K562 (cell line): Measurements from ENCODE around the gene YAP1. TPM values are rescaled to one million over a fixed set of nuclear protein-coding genes. Genes with fewer than 3 reads are reported as not detected.

Source experiments
- ATAC-seq: fragments of 200-7000 bp; cut with Tn5 transposase; 3 replicates; pipeline ENCODE4 v1.9.1; 2020; ENCODE audit warnings: moderate library complexity
- BruUV-seq: library from RNA; stranded (reverse); fragments of 400-500 nt; replicated peaks from 2 replicates; lab custom pipeline; 2021; lab: Mats Ljungman, UMichigan
- CTCF ChIA-PET: fragments of 300-600 bp; formaldehyde crosslinking; extraction: SDS; loops from one replicate; lab custom pipeline; 2021; ENCODE audit warnings: low intra/inter-chr PET ratio; lab: Yijun Ruan, JAX
- POLR2A ChIA-PET: fragments of 300-600, 350-650 bp; sonication (Branson Sonifier 250); formaldehyde crosslinking; extraction: SDS; loops from one replicate; lab custom pipeline; 2021; ENCODE audit warnings: antibody characterized with exemption, inconsistent platforms; lab: Yijun Ruan, JAX
- DNase-seq, 4 experiments: peaks; one replicate each; pipeline versions ENCODE4 v3.0.0 to v3.0.0-alpha.2; 2011 to 2018; ENCODE audit warnings: low spot score in 3 of 4, mixed read lengths in 3 of 4; ENCODE audit errors: extremely low read depth in 1 of 4
- FAIRE-seq: peaks from 2 replicates; lab custom pipeline; 2011; peaks lifted over from hg19 to GRCh38; lab: Jason Lieb, UNC
- H2AFZ ChIP-seq: 2 replicates; pipeline ENCODE4 v1.6.0; 2011; ENCODE audit warnings: low read depth, low read length, control low read depth, inconsistent platforms
- H3K27ac ChIP-seq: fragments of 200-600 bp; 3 replicates; pipeline ENCODE4 v1.8.0; 2011; ENCODE audit warnings: low read depth, mild to moderate bottlenecking, control low read depth, inconsistent platforms, low read length, moderate library complexity, mixed read lengths; ENCODE audit errors: extremely low read depth
- H3K27me3 ChIP-seq, 2 experiments: fragments of 300-600 bp in 1 of 2; 2 replicates in 1 of 2; 3 replicates in 1 of 2; pipeline versions ENCODE4 v1.6.0 to v1.8.0; 2011; ENCODE audit warnings: inconsistent platforms in 2 of 2, low read length in 2 of 2, mild to moderate bottlenecking in 1 of 2, mixed read lengths in 1 of 2, moderate library complexity in 1 of 2; ENCODE audit not compliant: control insufficient read depth in 2 of 2, insufficient read depth in 2 of 2
- H3K36me3 ChIP-seq: fragments of 300-600 bp; 3 replicates; pipeline ENCODE4 v1.8.0; 2011; ENCODE audit warnings: mild to moderate bottlenecking, low read length, inconsistent platforms; ENCODE audit not compliant: control insufficient read depth, insufficient read depth
- H3K4me1 ChIP-seq, 2 experiments: fragments of 200-600 bp in 1 of 2; replicated peaks in 1 of 2; 2 replicates in 1 of 2; 3 replicates in 1 of 2; pipeline versions ENCODE4 v1.5.1 to v1.8.0; 2011; ENCODE audit warnings: inconsistent platforms in 2 of 2, low read length in 2 of 2, mild to moderate bottlenecking in 1 of 2, mixed read lengths in 1 of 2, moderate library complexity in 1 of 2; ENCODE audit not compliant: control insufficient read depth in 2 of 2, insufficient read depth in 2 of 2
- H3K4me2 ChIP-seq: 2 replicates; pipeline ENCODE4 v1.6.1; 2011; ENCODE audit warnings: low read length, control low read depth, inconsistent platforms, mixed read lengths; ENCODE audit not compliant: insufficient read depth
- H3K4me3 ChIP-seq: fragments of 200-600 bp; sonication (generic), shearing (Covaris generic); 2 replicates; pipeline ENCODE4 v1.5.1; 2016; ENCODE audit warnings: control low read depth, inconsistent platforms
- H3K79me2 ChIP-seq: fragments of 200-600 bp; 3 replicates; pipeline ENCODE4 v1.8.0; 2011; ENCODE audit warnings: low read length, inconsistent platforms; ENCODE audit not compliant: control insufficient read depth, insufficient read depth
- H3K9ac ChIP-seq, 2 experiments: 2 replicates each; pipeline versions ENCODE4 v1.6.0 to v1.6.1; 2011; ENCODE audit warnings: low read depth in 2 of 2, low read length in 2 of 2, control low read depth in 1 of 2, inconsistent platforms in 1 of 2, mild to moderate bottlenecking in 1 of 2, mixed read lengths in 1 of 2; ENCODE audit not compliant: insufficient read depth in 1 of 2
- H3K9me1 ChIP-seq: one replicate; pipeline ENCODE4 v1.6.0; 2011; ENCODE audit warnings: inconsistent platforms, mild to moderate bottlenecking, low read length, moderate library complexity; ENCODE audit not compliant: control insufficient read depth, insufficient read depth
- H3K9me3 ChIP-seq: replicated peaks from 2 replicates; pipeline ENCODE4 v1.5.1; 2011; ENCODE audit warnings: low read depth, low read length, inconsistent platforms; ENCODE audit not compliant: control insufficient read depth, insufficient read depth
- H4K20me1 ChIP-seq: replicated peaks from 2 replicates; pipeline ENCODE4 v1.6.1; 2011; ENCODE audit warnings: low read length, inconsistent platforms, mixed read lengths; ENCODE audit not compliant: control insufficient read depth, insufficient read depth
- CBX3 ChIP-seq, 2 experiments: IDR thresholded peaks; 1 replicate in 1 of 2; 2 replicates in 1 of 2; pipeline ENCODE4 v1.6.1; 2012; ENCODE audit warnings: inconsistent platforms in 2 of 2, low read length in 2 of 2, borderline replicate concordance in 1 of 2, control low read depth in 1 of 2
- ETV1 ChIP-seq: fragments of 450-650 bp; conservative IDR thresholded peaks from 2 replicates; pipeline ENCODE4 v1.6.1; 2016; ENCODE audit warnings: missing genetic modification characterization, control low read depth, low read depth, missing compliant biosample characterization
- FIP1L1 ChIP-seq: fragments of 200-400 bp; formaldehyde crosslinking; IDR thresholded peaks from 2 replicates; pipeline ENCODE4 v1.6.1; 2018; ENCODE audit warnings: mild to moderate bottlenecking, low read depth, low read length; ENCODE audit not compliant: poor library complexity, severe bottlenecking
- HSF4 ChIP-seq: fragments of 250-450 bp; sonication (Bioruptor Pico); IDR thresholded peaks from 2 replicates; pipeline ENCODE4 v2.1.2; 2022; ENCODE audit warnings: mild to moderate bottlenecking, moderate library complexity, borderline replicate concordance
- NCOA4 ChIP-seq: fragments of 450-650 bp; IDR thresholded peaks from 2 replicates; pipeline ENCODE4 v1.6.1; 2018; ENCODE audit warnings: mild to moderate bottlenecking; ENCODE audit not compliant: partially characterized antibody
- NR2C2 ChIP-seq, 2 experiments: fragments of 200-800 bp in 1 of 2; sonication (Bioruptor generic) in 1 of 2; sonication (generic) in 1 of 2; formaldehyde crosslinking in 1 of 2; IDR thresholded peaks; 2 replicates each; pipeline versions ENCODE4 v1.6.1 to v1.8.0; 2016 to 2022; ENCODE audit warnings: mild to moderate bottlenecking in 1 of 2, missing compliant biosample characterization in 1 of 2, missing genetic modification characterization in 1 of 2, missing genetic modification reagents in 1 of 2
- RFX1 ChIP-seq: fragments of 450-650 bp; IDR thresholded peaks from 2 replicates; pipeline ENCODE4 v1.6.1; 2016; ENCODE audit warnings: mild to moderate bottlenecking, moderate library complexity
- SOX6 ChIP-seq: fragments of 450-650 bp; IDR thresholded peaks from 2 replicates; pipeline ENCODE4 v1.6.1; 2014; ENCODE audit warnings: mild to moderate bottlenecking
- TSC22D4 ChIP-seq: fragments of 450-650 bp; IDR thresholded peaks from 2 replicates; pipeline ENCODE4 v1.6.1; 2016; ENCODE audit warnings: missing genetic modification characterization, missing biosample characterization, control low read depth
- ZNF586 ChIP-seq: fragments of 450-650 bp; formaldehyde crosslinking; conservative IDR thresholded peaks from 2 replicates; pipeline ENCODE4 v1.4.0; 2020; ENCODE audit warnings: mild to moderate bottlenecking, moderate library complexity
- ZNF785 ChIP-seq: fragments of 250-450 bp; sonication (Bioruptor Pico); IDR thresholded peaks from 2 replicates; pipeline ENCODE4 v1.4.0; 2020; ENCODE audit warnings: mild to moderate bottlenecking
- WGBS: fragments of 100-300 bp; shearing (Covaris generic); methylation state at CpG from one replicate; pipeline ENCODE4 v1.1.6; 2016; ENCODE audit warnings: low coverage, mixed read lengths; ENCODE audit not compliant: insufficient coverage; ENCODE audit errors: missing lambda C conversion rate; 5-methylcytosine and 5-hydroxymethylcytosine counted together
- in situ Hi-C: fragments of 300-500 bp; cut with MboI; formaldehyde crosslinking; loops from 4 replicates; pipeline ENCODE4 v1.15.0; 2018; ENCODE audit warnings: inconsistent platforms, mixed read lengths
- intact Hi-C: fragments of 100-400 bp; cut with micrococcal nuclease; formaldehyde crosslinking; loops from 2 replicates; pipeline ENCODE4 v1.14.2; 2022
- polyA plus RNA-seq, 8 experiments: library from polyadenylated mRNA; depleted of rRNA in 4 of 8; stranded (reverse) in 5 of 8; unstranded in 3 of 8; fragments of >200 nt; fragmentation: Nextera tagmentation in 2 of 8; fragmentation: Illumina TruSeq in 1 of 8; extraction: Ambion mirVana in 2 of 8; extraction: Trizol in 1 of 8; gene quantifications; 2 replicates each; pipeline versions ENCODE4 v1.2.1 to v1.2.3, GENCODE V29; 2011 to 2014; ENCODE audit warnings: inconsistent platforms in 1 of 8, missing spikeins in 1 of 8
- total RNA-seq, 7 experiments: library from RNA; depleted of rRNA in 6 of 7; stranded (reverse); fragments of >200 nt in 6 of 7; fragmentation: Illumina TruSeq in 2 of 7; extraction: Trizol in 2 of 7; gene quantifications; 2 replicates each; pipeline versions ENCODE4 v1.2.1 to v1.2.3, GENCODE V29; 2011 to 2021; ENCODE audit warnings: low replicate concordance in 1 of 7
- TF ChIP-seq, protein P1 (sequence below): sonication (generic); formaldehyde crosslinking; IDR thresholded peaks from 2 replicates; pipeline ENCODE4 v1.8.0; 2022; ENCODE audit warnings: mild to moderate bottlenecking, missing genetic modification reagents
- TF ChIP-seq, protein P2 (sequence below): fragments of 250-450 bp; sonication (Bioruptor Pico); IDR thresholded peaks from 2 replicates; pipeline ENCODE4 v1.8.0; 2022; ENCODE audit warnings: moderate library complexity, mild to moderate bottlenecking, inconsistent platforms

The YAP1 gene
- total and polyA plus RNA-seq, 9 of the 15 experiments (the other 6 are each of a cell fraction or from before 2014, with no cell fraction given): 0.18 TPM; not detected in 8

- Histone ChIP-seq H3K9me3 (no peaks in the 10 kb centered on the region), H2AFZ (no peak overlapping the region), H3K9me1 (no peaks in the 10 kb centered on the region), H3K27ac (no peak overlapping the region), H3K36me3 (no peaks in the 10 kb centered on the region), H4K20me1 (no peaks in the 10 kb centered on the region), H3K27me3 (no peaks in the 10 kb centered on the region), H3K79me2 (no peaks in the 10 kb centered on the region), H3K4me1 (no peaks in the 10 kb centered on the region), H3K4me2 (no peak overlapping the region), H3K9ac (no peak overlapping the region), H3K4me3 (no peak overlapping the region)
- DNase-seq: no peak
- in situ Hi-C loops (no loop called here), intact Hi-C loops (no loop called here)
- ATAC-seq: no peak
- ChIA-PET POLR2A (no interaction called here), CTCF (no interaction called here)
- TF ChIP-seq FIP1L1 (no peak), ZNF785 (CRISPR knock-in tag) (no peak), HSF4 (CRISPR knock-in tag) (no peak), CBX3 (IDR thresholded peaks at IDR 0.05; ENCODE audit: borderline replicate concordance in 1 of 2, low read length in 2 of 2) (no peak), TSC22D4 (tag) (no peak), RFX1 (no peak), ETV1 (no peak), NCOA4 (no peak), ZNF586 (CRISPR knock-in tag) (no peak), NR2C2 (CRISPR knock-in tag; IDR thresholded peaks at IDR 0.05) (no peak), NR2C2 (tag; IDR thresholded peaks at IDR 0.05) (no peak), SOX6 (no peak)
- TF ChIP-seq, protein P1, sequence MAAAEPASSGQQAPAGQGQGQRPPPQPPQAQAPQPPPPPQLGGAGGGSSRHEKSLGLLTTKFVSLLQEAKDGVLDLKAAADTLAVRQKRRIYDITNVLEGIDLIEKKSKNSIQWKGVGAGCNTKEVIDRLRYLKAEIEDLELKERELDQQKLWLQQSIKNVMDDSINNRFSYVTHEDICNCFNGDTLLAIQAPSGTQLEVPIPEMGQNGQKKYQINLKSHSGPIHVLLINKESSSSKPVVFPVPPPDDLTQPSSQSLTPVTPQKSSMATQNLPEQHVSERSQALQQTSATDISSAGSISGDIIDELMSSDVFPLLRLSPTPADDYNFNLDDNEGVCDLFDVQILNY: no peak
- TF ChIP-seq, protein P2, sequence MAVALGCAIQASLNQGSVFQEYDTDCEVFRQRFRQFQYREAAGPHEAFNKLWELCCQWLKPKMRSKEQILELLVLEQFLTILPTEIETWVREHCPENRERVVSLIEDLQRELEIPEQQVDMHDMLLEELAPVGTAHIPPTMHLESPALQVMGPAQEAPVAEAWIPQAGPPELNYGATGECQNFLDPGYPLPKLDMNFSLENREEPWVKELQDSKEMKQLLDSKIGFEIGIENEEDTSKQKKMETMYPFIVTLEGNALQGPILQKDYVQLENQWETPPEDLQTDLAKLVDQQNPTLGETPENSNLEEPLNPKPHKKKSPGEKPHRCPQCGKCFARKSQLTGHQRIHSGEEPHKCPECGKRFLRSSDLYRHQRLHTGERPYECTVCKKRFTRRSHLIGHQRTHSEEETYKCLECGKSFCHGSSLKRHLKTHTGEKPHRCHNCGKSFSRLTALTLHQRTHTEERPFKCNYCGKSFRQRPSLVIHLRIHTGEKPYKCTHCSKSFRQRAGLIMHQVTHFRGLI (CRISPR knock-in tag): no peak
- FAIRE-seq: no peak
- WGBS: 0% methylated on average over 2 of the region's 2 CpGs
- BruUV-seq: no TSS peak
Measured at GRCh38 chr11:102135256-102135655, 25.0 kb downstream of the YAP1 start.
